Smooth muscle cell (in vitro differentiated cells): ENCODE results near the gene SPNS3. TPM values are rescaled to one million over a fixed set of nuclear protein-coding genes. Genes with fewer than 3 reads are reported as not detected.

ENCODE experiments used
- DNase-seq: peaks from one replicate; lab custom pipeline; 2025; ENCODE audit not compliant: unreplicated experiment; lab: John Stamatoyannopoulos, UW
- H2AFZ ChIP-seq: fragments of 200-600 bp; sonication (generic); 2 replicates; pipeline ENCODE4 v1.6.0; 2016; ENCODE audit warnings: antibody characterized with exemption, low read depth, mild to moderate bottlenecking
- H3F3A ChIP-seq: fragments of 200-600 bp; sonication (generic); 2 replicates; pipeline ENCODE4 v1.6.0; 2017; ENCODE audit warnings: antibody characterized with exemption, low read depth
- H3K27ac ChIP-seq: fragments of 200-600 bp; sonication (generic); 2 replicates; pipeline ENCODE4 v1.5.1; 2016; ENCODE audit warnings: low read depth, mild to moderate bottlenecking
- H3K27me3 ChIP-seq: fragments of 200-600 bp; sonication (generic); 2 replicates; pipeline ENCODE4 v1.6.1; 2016; ENCODE audit warnings: low read depth, mild to moderate bottlenecking
- H3K36me3 ChIP-seq: fragments of 200-600 bp; sonication (generic); 2 replicates; pipeline ENCODE4 v1.5.1; 2016; ENCODE audit warnings: low read depth
- H3K4me1 ChIP-seq: fragments of 200-600 bp; sonication (generic); 2 replicates; pipeline ENCODE4 v1.5.1; 2016; ENCODE audit warnings: low read depth
- H3K4me2 ChIP-seq: fragments of 200-600 bp; sonication (generic); 2 replicates; pipeline ENCODE4 v1.6.0; 2016; ENCODE audit warnings: mild to moderate bottlenecking
- H3K4me3 ChIP-seq: fragments of 200-600 bp; sonication (generic); 2 replicates; pipeline ENCODE4 v1.5.1; 2016; ENCODE audit warnings: mild to moderate bottlenecking
- H3K79me2 ChIP-seq: fragments of 200-600 bp; sonication (generic); 2 replicates; pipeline ENCODE4 v1.6.0; 2016; ENCODE audit warnings: low read depth, mild to moderate bottlenecking
- H3K9ac ChIP-seq: fragments of 200-600 bp; sonication (generic); 2 replicates; pipeline ENCODE4 v1.6.0; 2016; ENCODE audit warnings: low read depth
- H3K9me3 ChIP-seq: fragments of 200-600 bp; sonication (generic); replicated peaks from 2 replicates; pipeline ENCODE4 v1.5.1; 2016; ENCODE audit warnings: low read depth
- H4K20me1 ChIP-seq: fragments of 200-600 bp; sonication (generic); 2 replicates; pipeline ENCODE4 v1.6.0; 2016; ENCODE audit warnings: low read depth
- WGBS: methylation state at CpG from one replicate; pipeline ENCODE4 v1.1.7; 2016; ENCODE audit warnings: low lambda C conversion rate; 5-methylcytosine and 5-hydroxymethylcytosine counted together
- polyA plus RNA-seq: library from polyadenylated mRNA; unstranded; fragments of >200 nt; fragmentation: Nextera tagmentation; extraction: Ambion mirVana; gene quantifications from 2 replicates; pipeline ENCODE4 v1.2.1, GENCODE V29; 2016
- total RNA-seq: library from RNA; depleted of rRNA; stranded (reverse); fragments of >200 nt; gene quantifications from 2 replicates; pipeline ENCODE4 v1.2.3, GENCODE V29; 2014
- TF ChIP-seq, protein P1 (sequence below): fragments of 200-600 bp; sonication (generic); IDR thresholded peaks from 2 replicates; pipeline ENCODE4 v1.5.1; 2017; ENCODE audit warnings: borderline replicate concordance, mild to moderate bottlenecking, antibody characterized with exemption; ENCODE audit not compliant: insufficient read depth, poor library complexity, severe bottlenecking

The SPNS3 gene
- total and polyA plus RNA-seq, 2 experiments from 2014 or later = not detected

DNA sequence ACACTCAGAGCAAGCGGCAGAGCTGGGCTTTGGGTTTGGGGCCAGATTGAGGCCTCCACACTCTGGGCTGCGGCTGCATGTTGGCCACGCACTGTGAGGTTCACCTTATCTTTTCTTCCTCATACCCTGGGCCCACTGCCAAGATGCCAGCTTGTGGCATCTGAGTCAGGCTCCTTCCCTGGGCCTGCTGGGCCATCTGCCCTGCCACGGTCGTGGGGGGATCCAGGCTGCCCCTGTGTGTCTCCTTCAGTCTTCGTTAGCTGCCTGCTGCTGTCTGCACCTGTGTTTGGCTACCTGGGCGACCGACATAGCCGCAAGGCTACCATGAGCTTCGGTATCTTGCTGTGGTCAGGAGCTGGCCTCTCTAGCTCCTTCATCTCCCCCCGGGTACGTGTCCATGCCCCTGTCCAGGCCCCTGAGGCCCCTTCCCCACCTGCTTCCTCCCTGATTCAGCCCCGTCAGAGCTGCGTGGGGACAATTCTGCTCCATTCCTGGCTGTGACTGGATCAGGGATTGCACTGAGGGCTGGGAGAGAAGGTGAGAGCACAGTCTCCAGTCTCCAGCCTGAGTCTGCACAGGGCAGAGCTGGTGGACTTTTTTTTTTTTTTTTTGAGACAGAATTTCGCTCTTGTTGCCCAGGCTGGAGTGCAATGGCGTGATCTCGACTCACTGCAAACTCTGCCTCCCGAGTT lies 11.2 kb downstream of the SPNS3 start:
- 92% methylated on average over 18 of the region's 18 CpGs for WGBS
- Histone ChIP-seq H3K9ac (no peak overlapping the region), H3K27ac (no peak overlapping the region), H2AFZ (no peak overlapping the region), H3K9me3 (no peaks in the 10 kb centered on the region), H3K4me3 (no peak overlapping the region), H3K79me2 (no peaks in the 10 kb centered on the region), H3K36me3 (no peaks in the 10 kb centered on the region), H3K27me3 (no peaks in the 10 kb centered on the region), H3F3A (no peaks in the 10 kb centered on the region), H4K20me1 (no peaks in the 10 kb centered on the region), H3K4me1 (no peaks in the 10 kb centered on the region), H3K4me2 (no peak overlapping the region)
- TF ChIP-seq, protein P1, sequence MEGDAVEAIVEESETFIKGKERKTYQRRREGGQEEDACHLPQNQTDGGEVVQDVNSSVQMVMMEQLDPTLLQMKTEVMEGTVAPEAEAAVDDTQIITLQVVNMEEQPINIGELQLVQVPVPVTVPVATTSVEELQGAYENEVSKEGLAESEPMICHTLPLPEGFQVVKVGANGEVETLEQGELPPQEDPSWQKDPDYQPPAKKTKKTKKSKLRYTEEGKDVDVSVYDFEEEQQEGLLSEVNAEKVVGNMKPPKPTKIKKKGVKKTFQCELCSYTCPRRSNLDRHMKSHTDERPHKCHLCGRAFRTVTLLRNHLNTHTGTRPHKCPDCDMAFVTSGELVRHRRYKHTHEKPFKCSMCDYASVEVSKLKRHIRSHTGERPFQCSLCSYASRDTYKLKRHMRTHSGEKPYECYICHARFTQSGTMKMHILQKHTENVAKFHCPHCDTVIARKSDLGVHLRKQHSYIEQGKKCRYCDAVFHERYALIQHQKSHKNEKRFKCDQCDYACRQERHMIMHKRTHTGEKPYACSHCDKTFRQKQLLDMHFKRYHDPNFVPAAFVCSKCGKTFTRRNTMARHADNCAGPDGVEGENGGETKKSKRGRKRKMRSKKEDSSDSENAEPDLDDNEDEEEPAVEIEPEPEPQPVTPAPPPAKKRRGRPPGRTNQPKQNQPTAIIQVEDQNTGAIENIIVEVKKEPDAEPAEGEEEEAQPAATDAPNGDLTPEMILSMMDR = no peak
- no peak for DNase-seq

GRCh38 chr17:4445731-4446130 lies 12.0 kb downstream of the SPNS3 start:
- no peaks in the 10 kb centered on the region for H3K9me3 ChIP-seq
- no peaks in the 10 kb centered on the region for H3K79me2 ChIP-seq
- no peak overlapping the region for H3K9ac ChIP-seq
- DNase-seq = no peak
- H3K4me1 ChIP-seq = no peaks in the 10 kb centered on the region
- no peaks in the 10 kb centered on the region for H3F3A ChIP-seq
- no peaks in the 10 kb centered on the region for H3K27me3 ChIP-seq
- no peak overlapping the region for H3K4me2 ChIP-seq
- no peaks in the 10 kb centered on the region for H4K20me1 ChIP-seq
- H3K36me3 ChIP-seq = no peaks in the 10 kb centered on the region
- no peak overlapping the region for H3K4me3 ChIP-seq
- TF ChIP-seq, protein P1 = no peak
- no peak overlapping the region for H2AFZ ChIP-seq
- H3K27ac ChIP-seq = no peak overlapping the region
- 90% methylated on average over 12 of the region's 13 CpGs for WGBS

GRCh38 chr17:4446326-4447071 lies 12.8 kb downstream of the SPNS3 start:
- H2AFZ ChIP-seq = no peak overlapping the region
- DNase-seq = no peak
- no peaks in the 10 kb centered on the region for H3K79me2 ChIP-seq
- H3F3A ChIP-seq = no peaks in the 10 kb centered on the region
- H4K20me1 ChIP-seq = no peaks in the 10 kb centered on the region
- no peaks in the 10 kb centered on the region for H3K27me3 ChIP-seq
- no peaks in the 10 kb centered on the region for H3K4me1 ChIP-seq
- no peak overlapping the region for H3K4me2 ChIP-seq
- TF ChIP-seq, protein P1 = no peak
- H3K9ac ChIP-seq = no peak overlapping the region
- H3K4me3 ChIP-seq = no peak overlapping the region
- WGBS = 91% methylated on average over 20 of the region's 20 CpGs
- no peaks in the 10 kb centered on the region for H3K9me3 ChIP-seq
- H3K36me3 ChIP-seq = no peaks in the 10 kb centered on the region
- H3K27ac ChIP-seq = no peak overlapping the region
